Suprapubic skin (tissue), 4 donors: ENCODE results near the gene CIITA.

Experiments used
- EP300 ChIP-seq: sonication (generic); formaldehyde crosslinking; IDR thresholded peaks from one replicate; pipeline ENCODE4 v1.6.1; 2017; ENCODE audit warnings: antibody characterized with exemption
- POLR2A ChIP-seq, 2 donors: fragments of 450-650 bp; IDR thresholded peaks; one replicate each; pipeline ENCODE4 v1.6.1; 2017; ENCODE audit warnings: antibody characterized with exemption in 2 of 2, mild to moderate bottlenecking in 2 of 2, moderate library complexity in 2 of 2
- POLR2AphosphoS5 ChIP-seq, 3 donors: sonication (generic); formaldehyde crosslinking; IDR thresholded peaks; one replicate each; pipeline ENCODE4 v1.6.1; 2017; ENCODE audit warnings: antibody characterized with exemption in 3 of 3
- TF ChIP-seq, protein P1 (sequence below), 2 donors: fragments of 200-600 bp in 1 of 2; fragments of 450-650 bp in 1 of 2; sonication (generic) in 1 of 2; IDR thresholded peaks; one replicate each; pipeline ENCODE4 v1.5.1; 2016 to 2019; ENCODE audit warnings: antibody characterized with exemption in 2 of 2, mild to moderate bottlenecking in 1 of 2, moderate library complexity in 1 of 2

DNA sequence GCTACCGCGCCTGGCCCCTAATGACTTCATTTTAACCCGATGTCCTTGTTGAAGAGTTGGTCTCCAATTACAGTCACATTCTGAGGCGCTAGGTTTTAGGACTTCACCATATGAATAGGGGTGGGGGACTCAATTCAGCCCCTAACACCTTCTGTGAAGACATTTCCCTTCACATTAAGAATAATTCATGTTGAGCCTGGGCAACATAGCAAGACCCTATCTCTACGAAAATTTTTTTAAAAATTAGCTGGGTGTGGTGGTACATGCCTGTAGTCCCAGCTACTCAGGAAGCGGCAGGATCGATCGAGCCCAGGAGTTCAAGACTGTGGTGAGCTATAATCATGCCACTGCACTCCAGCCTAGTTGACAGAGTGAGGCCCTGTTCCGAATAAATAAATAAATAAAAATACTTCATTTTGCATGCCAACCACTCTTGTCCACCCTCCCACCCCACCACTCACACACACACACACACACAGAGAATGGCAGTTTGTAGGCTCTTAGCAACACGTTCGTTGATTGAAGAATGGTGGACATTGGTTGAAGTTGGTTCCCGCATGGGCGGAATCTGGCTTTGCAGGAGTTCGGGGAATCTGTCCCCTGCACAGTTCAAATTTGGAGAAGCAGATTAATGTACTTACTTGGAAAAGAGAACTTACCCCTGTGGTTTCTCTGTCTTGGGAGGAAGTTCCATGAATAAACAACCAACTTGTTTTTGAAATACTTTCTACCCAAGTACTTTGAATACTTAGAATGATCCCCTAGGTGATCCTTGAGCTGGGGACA is 30.6 kb upstream of the CIITA start:
- TF ChIP-seq, protein P1, sequence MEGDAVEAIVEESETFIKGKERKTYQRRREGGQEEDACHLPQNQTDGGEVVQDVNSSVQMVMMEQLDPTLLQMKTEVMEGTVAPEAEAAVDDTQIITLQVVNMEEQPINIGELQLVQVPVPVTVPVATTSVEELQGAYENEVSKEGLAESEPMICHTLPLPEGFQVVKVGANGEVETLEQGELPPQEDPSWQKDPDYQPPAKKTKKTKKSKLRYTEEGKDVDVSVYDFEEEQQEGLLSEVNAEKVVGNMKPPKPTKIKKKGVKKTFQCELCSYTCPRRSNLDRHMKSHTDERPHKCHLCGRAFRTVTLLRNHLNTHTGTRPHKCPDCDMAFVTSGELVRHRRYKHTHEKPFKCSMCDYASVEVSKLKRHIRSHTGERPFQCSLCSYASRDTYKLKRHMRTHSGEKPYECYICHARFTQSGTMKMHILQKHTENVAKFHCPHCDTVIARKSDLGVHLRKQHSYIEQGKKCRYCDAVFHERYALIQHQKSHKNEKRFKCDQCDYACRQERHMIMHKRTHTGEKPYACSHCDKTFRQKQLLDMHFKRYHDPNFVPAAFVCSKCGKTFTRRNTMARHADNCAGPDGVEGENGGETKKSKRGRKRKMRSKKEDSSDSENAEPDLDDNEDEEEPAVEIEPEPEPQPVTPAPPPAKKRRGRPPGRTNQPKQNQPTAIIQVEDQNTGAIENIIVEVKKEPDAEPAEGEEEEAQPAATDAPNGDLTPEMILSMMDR (IDR thresholded peaks at IDR 0.05) = no peak
- no peak for TF ChIP-seq EP300
- no peak for TF ChIP-seq POLR2A (IDR thresholded peaks at IDR 0.05)
- TF ChIP-seq POLR2AphosphoS5 (IDR thresholded peaks at IDR 0.05) = no peak
